ENCODE measurements around the gene PINK1. TPM values are rescaled to one million over a fixed set of nuclear protein-coding genes. Genes with fewer than 3 reads are reported as not detected.

Gene PINK1
- total RNA-seq, 1 experiment from 2014 or later = 7.2 TPM

- no peak overlapping the region for H3K4me3 ChIP-seq (ENCODE audit: low read depth, low read length, poor library complexity, severe bottlenecking)
- no peaks in the 10 kb centered on the region for H3K36me3 ChIP-seq (ENCODE audit: insufficient read depth, low read length, poor library complexity, severe bottlenecking)
- H3K4me1 ChIP-seq (ENCODE audit: insufficient read depth, low read length, poor library complexity, severe bottlenecking) = no peaks in the 10 kb centered on the region
- no TSS peak for BruUV-seq (replicated peaks)
- no peak for DNase-seq (ENCODE audit: low spot score)
- H3K27ac ChIP-seq (ENCODE audit: low read depth, low read length, poor library complexity, severe bottlenecking) = no peak overlapping the region
- H3K9me3 ChIP-seq (ENCODE audit: low read depth, low read length, poor library complexity, severe bottlenecking) = no peaks in the 10 kb centered on the region
- no peak for TF ChIP-seq CTCF (conservative IDR thresholded peaks at IDR 0.05; ENCODE audit: low read depth, low read length)
- TF ChIP-seq EZH2 (IDR thresholded peaks at IDR 0.05; ENCODE audit: borderline replicate concordance, low read depth, low read length, poor library complexity, severe bottlenecking) = no peak
- intact Hi-C loops (cut with micrococcal nuclease; ENCODE audit: unreplicated experiment) = no loop called here
- POLR2A ChIA-PET (ENCODE audit: low non-redundant PET) = no interaction called here
- H3K27me3 ChIP-seq (replicated peaks; ENCODE audit: insufficient read depth, low read depth, low read length, poor library complexity) = no peaks in the 10 kb centered on the region
- CTCF ChIA-PET = no interaction called here
Measured at GRCh38 chr1:20684651-20685050, 51.4 kb downstream of the PINK1 start.

GRCh38 chr1:20685099-20685662, 51.9 kb downstream of the PINK1 start:
- H3K4me3 ChIP-seq (ENCODE audit: low read depth, low read length, poor library complexity, severe bottlenecking) = no peak overlapping the region
- no TSS peak for BruUV-seq (replicated peaks)
- TF ChIP-seq EZH2 (IDR thresholded peaks at IDR 0.05; ENCODE audit: borderline replicate concordance, low read depth, low read length, poor library complexity, severe bottlenecking) = no peak
- TF ChIP-seq CTCF (conservative IDR thresholded peaks at IDR 0.05; ENCODE audit: low read depth, low read length) = no peak
- intact Hi-C loops (cut with micrococcal nuclease; ENCODE audit: unreplicated experiment) = no loop called here
- H3K27ac ChIP-seq (ENCODE audit: low read depth, low read length, poor library complexity, severe bottlenecking) = no peak overlapping the region
- ChIA-PET POLR2A (ENCODE audit: low non-redundant PET) (no interaction called here), CTCF (no interaction called here)
- no peaks in the 10 kb centered on the region for H3K27me3 ChIP-seq (replicated peaks; ENCODE audit: insufficient read depth, low read depth, low read length, poor library complexity)
- no peak for DNase-seq (ENCODE audit: low spot score)
- H3K9me3 ChIP-seq (ENCODE audit: low read depth, low read length, poor library complexity, severe bottlenecking) = no peaks in the 10 kb centered on the region
- no peaks in the 10 kb centered on the region for H3K36me3 ChIP-seq (ENCODE audit: insufficient read depth, low read length, poor library complexity, severe bottlenecking)
- no peaks in the 10 kb centered on the region for H3K4me1 ChIP-seq (ENCODE audit: insufficient read depth, low read length, poor library complexity, severe bottlenecking)

DNA sequence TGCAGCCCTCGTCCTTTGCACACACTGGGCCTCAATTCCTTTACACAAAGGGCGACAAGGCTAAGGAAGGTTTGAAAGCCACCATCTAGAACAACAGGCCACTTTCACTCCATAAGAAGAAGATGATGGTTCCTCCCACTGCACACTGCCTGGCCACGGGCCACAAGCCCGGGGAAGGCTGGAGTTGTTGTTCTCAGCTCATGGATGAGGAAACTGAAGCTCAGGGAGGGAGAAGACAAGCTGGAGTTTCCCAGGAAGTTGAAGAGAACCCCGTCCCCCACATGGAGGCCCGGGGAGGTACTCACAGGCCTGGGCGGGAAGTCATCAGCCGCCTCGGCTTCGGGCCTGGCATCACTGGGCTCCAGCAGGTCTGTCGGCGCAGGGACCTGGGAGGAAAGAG, 52.5 kb downstream of the PINK1 start:
- H3K4me3 ChIP-seq (ENCODE audit: low read depth, low read length, poor library complexity, severe bottlenecking) = no peak overlapping the region
- no TSS peak for BruUV-seq (replicated peaks)

More for the DNA sequence above, 52.5 kb downstream of the PINK1 start:
- intact Hi-C loops (cut with micrococcal nuclease; ENCODE audit: unreplicated experiment) = no loop called here
- TF ChIP-seq EZH2 (IDR thresholded peaks at IDR 0.05; ENCODE audit: borderline replicate concordance, low read depth, low read length, poor library complexity, severe bottlenecking) = no peak
- no peak for TF ChIP-seq CTCF (conservative IDR thresholded peaks at IDR 0.05; ENCODE audit: low read depth, low read length)
- Histone ChIP-seq H3K27me3 (replicated peaks; ENCODE audit: insufficient read depth, low read depth, low read length, poor library complexity) (no peaks in the 10 kb centered on the region), H3K4me1 (ENCODE audit: insufficient read depth, low read length, poor library complexity, severe bottlenecking) (no peaks in the 10 kb centered on the region), H3K36me3 (ENCODE audit: insufficient read depth, low read length, poor library complexity, severe bottlenecking) (no peaks in the 10 kb centered on the region), H3K9me3 (ENCODE audit: low read depth, low read length, poor library complexity, severe bottlenecking) (no peaks in the 10 kb centered on the region), H3K27ac (ENCODE audit: low read depth, low read length, poor library complexity, severe bottlenecking) (no peak overlapping the region)
- CTCF ChIA-PET = no interaction called here
- DNase-seq (ENCODE audit: low spot score) = no peak
- POLR2A ChIA-PET (ENCODE audit: low non-redundant PET) = no interaction called here
